Sigmoid colon (tissue), 7 donors: Measurements from ENCODE around the gene UTS2B. TPM values are rescaled to one million over a fixed set of nuclear protein-coding genes. Genes with fewer than 3 reads are reported as not detected.

Experiments used
- DNase-seq: peaks from one replicate; pipeline ENCODE4 v3.0.0-alpha.2; 2019
- H3K27ac ChIP-seq, 4 donors: fragments of 200-600 bp; sonication (generic); one replicate each; pipeline ENCODE4 v1.5.1; 2016 to 2019; ENCODE audit warnings: mild to moderate bottlenecking in 1 of 4
- H3K27me3 ChIP-seq, 3 donors: fragments of 200-600 bp; sonication (generic); one replicate each; pipeline ENCODE4 v1.5.1; 2019; ENCODE audit warnings: mild to moderate bottlenecking in 1 of 3
- H3K36me3 ChIP-seq, 4 donors: fragments of 200-600 bp; sonication (generic); one replicate each; pipeline ENCODE4 v1.5.1; 2016 to 2019
- H3K4me1 ChIP-seq, 4 donors: fragments of 200-600 bp; sonication (generic); one replicate each; pipeline ENCODE4 v1.5.1; 2017 to 2019
- H3K4me3 ChIP-seq, 4 donors: fragments of 200-600 bp; sonication (generic); one replicate each; pipeline ENCODE4 v1.5.1; 2017 to 2019; ENCODE audit warnings: mild to moderate bottlenecking in 2 of 4, moderate library complexity in 1 of 4
- H3K9me3 ChIP-seq, 4 donors: fragments of 200-600 bp in 3 of 4; sonication (generic) in 3 of 4; one replicate each; pipeline versions ENCODE4 v1.5.1 to v1.6.1; 2013 to 2019
- CTCF ChIP-seq, 4 experiments: fragments of 450-650 bp in 3 of 4; fragments of 200-600 bp in 1 of 4; IDR thresholded peaks; one replicate each; pipeline ENCODE4 v1.5.1; 2016 to 2019; ENCODE audit warnings: antibody characterized with exemption in 4 of 4, mild to moderate bottlenecking in 3 of 4, moderate library complexity in 2 of 4
- EP300 ChIP-seq, 4 donors: sonication (generic); formaldehyde crosslinking; IDR thresholded peaks; one replicate each; pipeline ENCODE4 v1.6.1; 2017; ENCODE audit warnings: antibody characterized with exemption in 4 of 4
- POLR2A ChIP-seq, 2 donors: fragments of 450-650 bp; IDR thresholded peaks; one replicate each; pipeline ENCODE4 v1.6.1; 2016; ENCODE audit warnings: antibody characterized with exemption in 2 of 2, mild to moderate bottlenecking in 2 of 2, moderate library complexity in 2 of 2
- POLR2AphosphoS5 ChIP-seq, 4 donors: sonication (generic); formaldehyde crosslinking; IDR thresholded peaks; one replicate each; pipeline ENCODE4 v1.6.1; 2017; ENCODE audit warnings: antibody characterized with exemption in 4 of 4
- WGBS, 2 donors: extraction: QIAGEN DNeasy Blood & Tissue Kit; methylation state at CpG; one replicate each; pipeline ENCODE4 v1.1.7; 2013; 5-methylcytosine and 5-hydroxymethylcytosine counted together
- intact Hi-C: fragments of 100-400 bp; cut with DNase I; formaldehyde crosslinking; loops from one replicate; pipeline ENCODE4 v1.15.1; 2023
- polyA plus RNA-seq, 3 donors: library from polyadenylated mRNA; stranded (reverse); fragments of 200-250 nt; gene quantifications; one replicate each; pipeline ENCODE4 v1.2.3, GENCODE V29; 2013
- total RNA-seq, 4 donors: library from RNA; depleted of rRNA; stranded (reverse); fragments of >200 nt; gene quantifications; one replicate each; pipeline ENCODE4 v1.1.0, GENCODE V29; 2016
- donor health status: healthy with polysubstance abuse.
- donor health status: Bipolar disorder and iron deficiency.
- donor health status: healthy.

UTS2B gene
- total and polyA plus RNA-seq, 7 donors = 0.17 to 0.71 (median 0.28) TPM; not detected in 4

DNA sequence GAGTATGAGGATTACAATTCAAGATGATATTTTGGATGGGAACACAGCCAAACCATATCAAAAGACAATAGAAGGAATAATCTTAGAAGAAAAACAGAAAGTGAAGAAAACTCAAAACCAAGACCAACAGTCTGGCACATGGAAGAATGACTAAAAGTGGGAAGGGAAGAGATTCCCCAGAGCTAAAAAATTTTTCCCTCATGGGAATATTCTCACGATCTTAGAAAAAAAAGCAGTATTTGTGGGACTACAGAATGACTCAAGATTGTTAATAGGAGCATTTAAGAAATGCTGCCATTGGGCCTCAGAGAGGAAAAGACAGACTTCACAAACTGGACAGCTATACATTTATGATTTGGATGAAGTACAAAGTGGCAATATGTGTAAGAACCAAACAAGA lies 113.0 kb downstream of the UTS2B start:
- intact Hi-C loops = no loop called here
- Histone ChIP-seq H3K4me1 (no peaks in the 10 kb centered on the region), H3K27ac (no peak overlapping the region), H3K4me3 (no peak overlapping the region), H3K36me3 (no peaks in the 10 kb centered on the region), H3K9me3 (no peaks in the 10 kb centered on the region), H3K27me3 (no peaks in the 10 kb centered on the region)
- no peak for DNase-seq
- WGBS, 2 donors = 75 to 94% methylated on average over 1 of the region's 1 CpG
- TF ChIP-seq POLR2A (IDR thresholded peaks at IDR 0.05) = no peak
- no peak for TF ChIP-seq CTCF (IDR thresholded peaks at IDR 0.05)
- TF ChIP-seq EP300 (IDR thresholded peaks at IDR 0.05) = no peak
- no peak for TF ChIP-seq POLR2AphosphoS5 (IDR thresholded peaks at IDR 0.05)

Other genes starting within 250 kb of the UTS2B start
- gene OSTN, start 131.3 kb downstream of the UTS2B start, total RNA-seq = under 1 TPM in 2 of 4 donors, not detected in 2; 0.36 to 0.82 TPM
- gene OSTN, start 131.3 kb downstream of the UTS2B start, polyA plus RNA-seq = not detected
- gene CCDC50, start 1.1 kb downstream of the UTS2B start, total RNA-seq = 100 to 1,000 TPM; 103 to 128 (median 116) TPM
- gene CCDC50, start 1.1 kb downstream of the UTS2B start, polyA plus RNA-seq = 10 to 100 TPM; 20.8 to 26.0 (median 21.0) TPM
- not detected for gene PYDC2, start 130.6 kb upstream of the UTS2B start, total RNA-seq
- gene PYDC2, start 130.6 kb upstream of the UTS2B start, polyA plus RNA-seq = not detected